ENCODE data around the gene STARD4. TPM values are rescaled to one million over a fixed set of nuclear protein-coding genes. Genes with fewer than 3 reads are reported as not detected.
A peak's percentile ranks its signal among the peaks of the same experiment; 100 is the strongest.

STARD4 gene
- polyA plus RNA-seq, 1 donor: 32.9 TPM

DNA sequence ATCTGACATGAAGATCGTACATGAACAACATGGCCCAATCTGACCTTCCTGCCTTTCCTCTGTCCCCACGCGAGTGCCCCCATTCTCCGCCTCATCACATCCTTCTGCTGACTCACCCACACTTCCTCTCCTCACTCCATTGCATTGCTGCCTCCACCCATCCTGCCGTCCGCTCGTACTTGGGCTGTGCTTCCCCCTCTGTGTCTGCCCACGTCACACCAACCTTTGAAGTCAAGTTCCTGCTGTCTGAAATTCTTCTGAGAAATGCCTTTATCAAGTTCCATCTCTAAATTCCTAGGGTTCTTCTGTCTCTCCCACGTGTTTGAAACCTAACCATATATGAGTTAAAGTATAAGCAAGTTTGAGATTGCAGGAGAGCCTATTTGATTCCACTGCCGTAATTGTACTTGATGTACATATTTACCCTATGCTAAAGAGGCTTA lies 18.0 kb upstream of the STARD4 start:
- Histone ChIP-seq H3K27ac (ENCODE audit: low read length) (no peak overlapping the region), H3K4me1 (ENCODE audit: control insufficient read depth, insufficient read depth, low read length) (no peaks in the 10 kb centered on the region), H3K27me3 (ENCODE audit: control insufficient read depth, insufficient read depth, low read length) (peaks cover 4% of the 10 kb centered on the region), H3K4me3 (ENCODE audit: low read length) (no peak overlapping the region), H3K9me3 (ENCODE audit: control insufficient read depth, low read depth, low read length) (no peaks in the 10 kb centered on the region), H3K36me3 (ENCODE audit: control insufficient read depth, insufficient read depth, low read length) (no peaks in the 10 kb centered on the region)
- peak in 1 of 2 donors; percentile 18 for DNase-seq
- WGBS (ENCODE audit: insufficient coverage, low lambda C conversion rate): 61% methylated on average over 4 of the region's 10 CpGs

DNA sequence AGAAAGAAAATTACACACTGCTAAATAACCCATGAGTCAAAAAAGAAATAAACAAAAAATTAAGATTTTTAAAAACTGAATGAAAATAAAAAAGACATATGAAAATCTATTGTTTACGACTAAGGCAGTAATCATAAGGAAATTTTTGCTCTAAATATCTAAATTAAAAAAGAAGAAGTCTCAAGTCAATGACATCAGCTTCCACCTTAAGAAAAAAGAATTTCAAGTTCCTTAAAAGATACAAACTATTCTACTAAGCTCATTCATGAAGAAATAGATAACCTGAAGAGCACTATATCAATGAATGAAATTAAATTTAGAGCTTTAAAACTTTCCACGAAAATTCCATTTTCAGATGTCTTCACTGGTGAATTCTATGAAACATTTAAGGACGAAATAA lies 15.7 kb upstream of the STARD4 start:
- no peaks in the 10 kb centered on the region for H3K4me1 ChIP-seq (ENCODE audit: control insufficient read depth, insufficient read depth, low read length)
- H3K36me3 ChIP-seq (ENCODE audit: control insufficient read depth, insufficient read depth, low read length): no peaks in the 10 kb centered on the region
- WGBS (ENCODE audit: insufficient coverage, low lambda C conversion rate): 94% methylated on average over 3 of the region's 3 CpGs
- no peaks in the 10 kb centered on the region for H3K9me3 ChIP-seq (ENCODE audit: control insufficient read depth, low read depth, low read length)
- peaks cover 4% of the 10 kb centered on the region for H3K27me3 ChIP-seq (ENCODE audit: control insufficient read depth, insufficient read depth, low read length)
- no peak for DNase-seq
- H3K27ac ChIP-seq (ENCODE audit: low read length): no peak overlapping the region
- H3K4me3 ChIP-seq (ENCODE audit: low read length): no peak overlapping the region

DNA sequence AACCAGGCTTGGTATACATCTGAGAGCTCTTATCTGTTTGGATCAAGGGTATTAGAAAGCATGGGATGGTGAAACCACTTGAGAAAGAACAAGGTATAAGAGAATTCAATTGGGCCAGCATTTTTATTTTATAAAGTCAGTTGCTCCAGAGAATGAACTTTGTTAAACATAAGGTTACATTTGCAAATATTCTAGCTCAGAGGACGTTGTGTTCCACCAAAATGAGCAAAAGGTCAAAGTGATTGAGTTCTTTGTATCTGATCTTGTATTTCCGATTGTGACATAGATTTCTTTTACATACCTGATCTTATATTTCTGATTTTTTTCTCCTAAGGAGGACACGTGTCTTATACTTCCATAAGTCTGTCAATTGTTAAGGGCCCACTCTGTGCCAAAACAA lies 8.6 kb upstream of the STARD4 start:
- Histone ChIP-seq H3K4me3 (ENCODE audit: low read length) (no peak overlapping the region), H3K4me1 (ENCODE audit: control insufficient read depth, insufficient read depth, low read length) (no peaks in the 10 kb centered on the region), H3K27ac (ENCODE audit: low read length) (no peak overlapping the region), H3K9me3 (ENCODE audit: control insufficient read depth, low read depth, low read length) (no peaks in the 10 kb centered on the region), H3K36me3 (ENCODE audit: control insufficient read depth, insufficient read depth, low read length) (no peaks in the 10 kb centered on the region), H3K27me3 (ENCODE audit: control insufficient read depth, insufficient read depth, low read length) (peaks cover 1% of the 10 kb centered on the region)
- WGBS (ENCODE audit: insufficient coverage, low lambda C conversion rate): 57% methylated on average over 3 of the region's 3 CpGs
- DNase-seq: no peak

DNA sequence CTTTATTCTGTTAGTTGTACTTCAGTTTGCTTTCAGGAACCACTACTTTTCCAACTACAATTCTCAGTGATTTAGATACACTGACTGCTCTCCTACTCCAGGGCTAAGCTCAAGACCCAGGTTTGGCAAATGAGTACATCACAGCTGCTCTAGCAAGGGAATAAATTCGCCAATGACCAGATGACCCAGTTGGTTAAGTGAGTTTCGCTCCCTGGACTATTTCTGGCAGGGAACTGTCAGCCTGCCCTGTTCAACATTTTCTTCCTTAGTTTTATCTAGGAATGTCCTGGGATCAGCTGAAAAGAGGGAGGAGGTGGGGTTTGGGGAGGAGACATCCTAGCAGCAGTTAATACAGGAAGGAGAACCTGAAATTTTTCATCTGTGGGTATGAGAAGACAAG lies 6.4 kb upstream of the STARD4 start:
- DNase-seq: no peak

DNA sequence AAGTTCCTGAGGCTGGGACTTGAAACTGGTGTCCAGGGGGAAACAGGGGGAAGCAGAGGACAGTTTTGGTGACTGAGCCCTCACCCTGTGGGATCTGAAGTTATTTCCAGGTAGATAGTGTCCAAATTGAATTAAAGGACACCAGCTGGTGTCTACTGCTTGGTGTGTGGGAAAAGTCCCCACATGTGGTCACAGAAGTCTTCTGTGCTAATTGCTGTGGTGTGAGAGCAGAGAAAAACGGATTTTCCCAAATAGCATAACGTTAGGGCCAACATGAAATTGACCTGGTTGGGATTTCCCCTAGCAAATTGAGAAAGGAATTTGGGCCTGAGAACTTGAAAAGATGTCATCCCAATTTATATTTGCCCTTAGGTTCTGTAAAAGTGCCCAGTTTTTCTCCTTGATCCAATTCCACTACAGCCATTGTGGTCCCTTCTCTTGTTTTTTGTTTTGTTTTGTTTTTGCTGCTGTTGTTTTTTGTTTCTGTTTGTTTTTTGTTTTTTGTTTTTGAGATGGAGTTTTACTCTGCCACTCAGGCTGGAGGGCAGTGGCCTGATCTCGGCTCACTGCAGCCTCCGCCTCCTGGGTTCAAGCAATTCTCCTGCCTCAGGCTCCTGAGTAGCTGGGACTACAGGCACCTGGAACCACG lies 5.6 kb upstream of the STARD4 start:
- no peaks in the 10 kb centered on the region for H3K9me3 ChIP-seq (ENCODE audit: control insufficient read depth, low read depth, low read length)
- H3K4me3 ChIP-seq (ENCODE audit: low read length): no peak overlapping the region
- H3K36me3 ChIP-seq (ENCODE audit: control insufficient read depth, insufficient read depth, low read length): no peaks in the 10 kb centered on the region
- no CpG with 5 or more reads among the region's 5 CpGs for WGBS (ENCODE audit: insufficient coverage, low lambda C conversion rate)
- peaks cover 2% of the 10 kb centered on the region for H3K4me1 ChIP-seq (ENCODE audit: control insufficient read depth, insufficient read depth, low read length)
- H3K27me3 ChIP-seq (ENCODE audit: control insufficient read depth, insufficient read depth, low read length): no peaks in the 10 kb centered on the region
- no peak overlapping the region for H3K27ac ChIP-seq (ENCODE audit: low read length)
- no peak for DNase-seq

More for the DNA sequence above, 6.4 kb upstream of the STARD4 start:
- Histone ChIP-seq H3K27me3 (ENCODE audit: control insufficient read depth, insufficient read depth, low read length) (no peaks in the 10 kb centered on the region), H3K4me1 (ENCODE audit: control insufficient read depth, insufficient read depth, low read length) (peaks cover under 1% of the 10 kb centered on the region), H3K9me3 (ENCODE audit: control insufficient read depth, low read depth, low read length) (no peaks in the 10 kb centered on the region), H3K4me3 (ENCODE audit: low read length) (no peak overlapping the region), H3K27ac (ENCODE audit: low read length) (no peak overlapping the region), H3K36me3 (ENCODE audit: control insufficient read depth, insufficient read depth, low read length) (no peaks in the 10 kb centered on the region)
- no CpG with 5 or more reads among the region's 2 CpGs for whole genome bisulfite sequencing (ENCODE audit: insufficient coverage, low lambda C conversion rate)

DNA sequence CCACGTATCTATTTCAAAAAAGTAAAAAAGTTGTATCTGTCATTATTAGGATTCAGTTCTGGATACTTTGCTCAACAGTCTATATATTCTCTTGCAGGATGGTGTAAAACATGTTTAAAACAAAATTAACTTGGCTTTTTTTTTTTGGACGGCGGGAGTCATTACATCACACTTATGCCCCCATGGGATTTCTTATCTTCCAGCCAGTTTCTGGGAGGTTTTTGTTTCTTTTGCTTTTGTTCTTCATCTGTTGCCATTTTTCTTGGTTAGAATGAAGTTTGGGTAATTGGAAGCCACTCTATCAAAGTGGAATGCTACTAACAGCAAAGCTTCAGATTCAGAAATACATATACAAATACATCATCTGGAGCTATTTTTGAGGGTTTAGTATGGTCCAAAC lies 1.8 kb upstream of the STARD4 start:
- Histone ChIP-seq H3K4me3 (ENCODE audit: low read length) (no peak overlapping the region), H3K9me3 (ENCODE audit: control insufficient read depth, low read depth, low read length) (no peaks in the 10 kb centered on the region), H3K27me3 (ENCODE audit: control insufficient read depth, insufficient read depth, low read length) (no peaks in the 10 kb centered on the region), H3K27ac (ENCODE audit: low read length) (no peak overlapping the region), H3K36me3 (ENCODE audit: control insufficient read depth, insufficient read depth, low read length) (no peaks in the 10 kb centered on the region), H3K4me1 (ENCODE audit: control insufficient read depth, insufficient read depth, low read length) (peaks cover 11% of the 10 kb centered on the region)
- DNase-seq: no peak
- 100% methylated on average over 1 of the region's 3 CpGs for WGBS (ENCODE audit: insufficient coverage, low lambda C conversion rate)

DNA sequence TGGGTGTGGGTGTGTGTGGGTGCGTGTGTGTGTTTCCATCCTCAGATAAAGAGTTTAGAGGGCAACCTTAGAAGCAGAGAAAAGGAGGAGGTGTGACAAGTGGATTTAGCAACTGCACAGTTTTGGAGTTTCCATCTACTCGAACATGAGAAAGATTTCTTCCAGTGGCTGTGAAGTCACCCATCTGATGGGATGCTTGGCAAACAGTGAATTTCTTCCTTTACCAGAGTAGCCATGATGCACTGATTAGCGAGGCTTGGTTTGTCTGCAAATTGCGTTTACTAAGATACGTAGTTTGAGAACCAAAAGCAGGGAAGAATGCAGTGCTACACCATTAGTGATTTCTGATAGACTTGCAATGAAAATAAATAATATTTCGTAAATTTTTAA lies 791 bp upstream of the STARD4 start:
- DNase-seq: no peak
- H3K27me3 ChIP-seq (ENCODE audit: control insufficient read depth, insufficient read depth, low read length): no peaks in the 10 kb centered on the region
- H3K4me1 ChIP-seq (ENCODE audit: control insufficient read depth, insufficient read depth, low read length): peaks cover 11% of the 10 kb centered on the region
- WGBS (ENCODE audit: insufficient coverage, low lambda C conversion rate): no CpG with 5 or more reads among the region's 6 CpGs
- H3K36me3 ChIP-seq (ENCODE audit: control insufficient read depth, insufficient read depth, low read length): no peaks in the 10 kb centered on the region
- peak overlapping the region; percentile 98 for H3K27ac ChIP-seq (ENCODE audit: low read length)
- H3K4me3 ChIP-seq (ENCODE audit: low read length): peak overlapping the region; percentile 77
- H3K9me3 ChIP-seq (ENCODE audit: control insufficient read depth, low read depth, low read length): no peaks in the 10 kb centered on the region

DNA sequence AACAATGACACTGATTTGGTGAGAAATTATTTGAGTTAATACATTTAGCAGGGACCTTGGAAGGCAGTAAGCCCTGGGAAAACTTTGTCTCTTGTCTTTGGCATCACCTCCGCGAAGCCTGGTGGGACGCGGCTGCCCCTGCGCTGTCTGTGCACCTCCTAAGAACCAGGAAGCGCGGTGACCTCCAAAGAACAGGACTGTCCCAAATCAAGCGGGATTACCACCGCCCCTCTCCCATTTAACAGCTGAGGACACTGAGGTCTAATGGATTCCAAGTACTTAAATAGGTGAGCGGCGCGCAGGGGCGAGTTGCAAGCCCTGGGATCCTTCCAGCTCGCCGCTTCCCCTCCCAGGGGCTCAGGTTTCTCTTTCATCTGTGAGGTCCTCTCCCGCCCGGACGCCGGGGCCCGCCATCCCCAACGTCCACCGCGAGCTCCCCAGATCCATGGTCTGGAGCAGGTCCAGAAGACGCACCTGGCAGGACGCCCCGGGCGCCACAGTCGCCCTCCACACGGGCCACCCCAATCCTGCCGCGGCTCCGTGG lies 432 bp downstream of the STARD4 start:
- H3K27me3 ChIP-seq (ENCODE audit: control insufficient read depth, insufficient read depth, low read length): no peaks in the 10 kb centered on the region
- H3K27ac ChIP-seq (ENCODE audit: low read length): peak overlapping the region; percentile 98
- H3K4me1 ChIP-seq (ENCODE audit: control insufficient read depth, insufficient read depth, low read length): peaks cover 11% of the 10 kb centered on the region
- H3K36me3 ChIP-seq (ENCODE audit: control insufficient read depth, insufficient read depth, low read length): no peaks in the 10 kb centered on the region
- H3K4me3 ChIP-seq (ENCODE audit: low read length): peak overlapping the region; percentile 77
- no peaks in the 10 kb centered on the region for H3K9me3 ChIP-seq (ENCODE audit: control insufficient read depth, low read depth, low read length)
- no CpG with 5 or more reads among the region's 32 CpGs for WGBS (ENCODE audit: insufficient coverage, low lambda C conversion rate)
- peak in 1 of 2 donors; percentile 14 for DNase-seq

DNA sequence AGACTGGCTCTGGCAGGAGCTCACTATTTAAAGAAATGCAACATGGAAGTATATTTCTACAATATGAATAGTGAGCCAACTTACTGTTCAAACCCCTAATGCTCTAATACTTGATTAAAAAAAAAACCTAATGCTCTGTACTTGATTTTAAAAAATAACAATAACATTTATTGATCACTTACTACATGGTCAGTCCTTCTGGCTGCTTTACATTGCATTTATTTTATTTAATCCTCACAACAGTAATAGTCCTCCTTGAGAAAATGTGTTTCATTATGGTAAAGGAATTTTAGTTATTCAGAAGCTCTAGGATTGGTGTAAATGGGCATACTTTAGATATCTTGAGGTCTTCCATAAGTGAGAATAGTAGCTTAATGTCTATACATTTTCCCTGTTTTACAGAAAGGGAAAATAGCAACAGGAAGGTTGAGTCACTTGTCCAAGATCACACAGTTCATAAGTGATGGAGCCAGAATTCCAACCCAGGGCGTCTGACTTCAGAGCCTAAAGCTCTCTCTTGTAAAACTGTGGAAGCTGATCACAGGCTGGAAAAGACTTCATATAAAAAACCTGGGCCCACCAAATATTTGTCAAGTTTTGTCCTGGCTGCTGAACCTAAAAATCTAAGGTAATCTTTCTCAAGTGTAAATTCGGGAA lies 1.0 kb downstream of the STARD4 start:
- no peaks in the 10 kb centered on the region for H3K9me3 ChIP-seq (ENCODE audit: control insufficient read depth, low read depth, low read length)
- no CpG with 5 or more reads among the region's 2 CpGs for WGBS (ENCODE audit: insufficient coverage, low lambda C conversion rate)
- peak in 1 of 2 donors; percentile 11 for DNase-seq
- H3K4me1 ChIP-seq (ENCODE audit: control insufficient read depth, insufficient read depth, low read length): peaks cover 11% of the 10 kb centered on the region
- no peaks in the 10 kb centered on the region for H3K36me3 ChIP-seq (ENCODE audit: control insufficient read depth, insufficient read depth, low read length)
- H3K27ac ChIP-seq (ENCODE audit: low read length): peak overlapping the region; percentile 98
- peak overlapping the region; percentile 77 for H3K4me3 ChIP-seq (ENCODE audit: low read length)
- H3K27me3 ChIP-seq (ENCODE audit: control insufficient read depth, insufficient read depth, low read length): no peaks in the 10 kb centered on the region

DNA sequence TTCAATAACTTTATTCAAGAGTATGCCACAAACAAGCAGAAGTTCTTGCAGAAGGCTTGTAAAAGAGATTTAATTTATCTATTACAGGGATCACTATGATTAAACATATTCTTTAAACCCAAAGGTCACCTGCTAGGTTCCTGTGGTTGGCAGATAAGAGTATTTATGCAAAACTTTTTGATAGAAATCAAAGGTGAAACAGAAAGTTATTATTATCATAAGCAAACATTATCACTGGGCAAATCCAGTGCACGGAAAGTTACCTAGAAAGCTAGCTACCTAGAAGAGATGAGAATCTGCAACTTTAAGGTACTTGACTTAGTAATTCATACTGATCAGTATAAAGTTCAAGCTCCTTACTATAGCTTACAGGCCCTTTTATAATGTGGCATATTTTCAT lies 3.2 kb downstream of the STARD4 start:
- H3K27ac ChIP-seq (ENCODE audit: low read length): no peak overlapping the region
- peaks cover 11% of the 10 kb centered on the region for H3K4me1 ChIP-seq (ENCODE audit: control insufficient read depth, insufficient read depth, low read length)
- DNase-seq: no peak
- no peaks in the 10 kb centered on the region for H3K27me3 ChIP-seq (ENCODE audit: control insufficient read depth, insufficient read depth, low read length)
- no peak overlapping the region for H3K4me3 ChIP-seq (ENCODE audit: low read length)
- no CpG with 5 or more reads among the region's 1 CpG for WGBS (ENCODE audit: insufficient coverage, low lambda C conversion rate)
- no peaks in the 10 kb centered on the region for H3K9me3 ChIP-seq (ENCODE audit: control insufficient read depth, low read depth, low read length)
- H3K36me3 ChIP-seq (ENCODE audit: control insufficient read depth, insufficient read depth, low read length): no peaks in the 10 kb centered on the region

Data from large intestine (tissue), 3 donors.